ENCODE measurements around the gene ABI1. TPM values are rescaled to one million over a fixed set of nuclear protein-coding genes. Genes with fewer than 3 reads are reported as not detected.

ABI1 gene
- total RNA-seq, 1 donor from 2014 or later, result 45.5 TPM

- peaks cover 13% of the 10 kb centered on the region for H3K27me3 Mint-ChIP-seq
- no peaks in the 10 kb centered on the region for H3K36me3 Mint-ChIP-seq
- peaks cover 8% of the 10 kb centered on the region for H3K4me1 Mint-ChIP-seq (ENCODE audit: unreplicated experiment)
- no peaks in the 10 kb centered on the region for H3K9me3 Mint-ChIP-seq
- no peak overlapping the region for H3K27ac Mint-ChIP-seq
- no peak overlapping the region for H3K4me3 Mint-ChIP-seq
- TF ChIP-seq, protein P1, sequence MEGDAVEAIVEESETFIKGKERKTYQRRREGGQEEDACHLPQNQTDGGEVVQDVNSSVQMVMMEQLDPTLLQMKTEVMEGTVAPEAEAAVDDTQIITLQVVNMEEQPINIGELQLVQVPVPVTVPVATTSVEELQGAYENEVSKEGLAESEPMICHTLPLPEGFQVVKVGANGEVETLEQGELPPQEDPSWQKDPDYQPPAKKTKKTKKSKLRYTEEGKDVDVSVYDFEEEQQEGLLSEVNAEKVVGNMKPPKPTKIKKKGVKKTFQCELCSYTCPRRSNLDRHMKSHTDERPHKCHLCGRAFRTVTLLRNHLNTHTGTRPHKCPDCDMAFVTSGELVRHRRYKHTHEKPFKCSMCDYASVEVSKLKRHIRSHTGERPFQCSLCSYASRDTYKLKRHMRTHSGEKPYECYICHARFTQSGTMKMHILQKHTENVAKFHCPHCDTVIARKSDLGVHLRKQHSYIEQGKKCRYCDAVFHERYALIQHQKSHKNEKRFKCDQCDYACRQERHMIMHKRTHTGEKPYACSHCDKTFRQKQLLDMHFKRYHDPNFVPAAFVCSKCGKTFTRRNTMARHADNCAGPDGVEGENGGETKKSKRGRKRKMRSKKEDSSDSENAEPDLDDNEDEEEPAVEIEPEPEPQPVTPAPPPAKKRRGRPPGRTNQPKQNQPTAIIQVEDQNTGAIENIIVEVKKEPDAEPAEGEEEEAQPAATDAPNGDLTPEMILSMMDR (conservative IDR thresholded peaks at IDR 0.05), result no peak
- DNase-seq (ENCODE audit: extremely low spot score, unreplicated experiment), result no peak
Observed at GRCh38 chr10:26863351-26864076, 2.8 kb upstream of the ABI1 start.

- no peak for DNase-seq (ENCODE audit: extremely low spot score, unreplicated experiment)
- Mint-ChIP-seq H3K27me3 (peaks cover 10% of the 10 kb centered on the region), H3K4me1 (ENCODE audit: unreplicated experiment) (peaks cover 19% of the 10 kb centered on the region), H3K27ac (peak overlapping the region; percentile 100), H3K9me3 (no peaks in the 10 kb centered on the region), H3K36me3 (no peaks in the 10 kb centered on the region), H3K4me3 (peak overlapping the region; percentile 100)
- TF ChIP-seq, protein P1 (conservative IDR thresholded peaks at IDR 0.05), result peak; percentile 86
Observed at GRCh38 chr10:26861205-26861998, 644 bp upstream of the ABI1 start.

DNA sequence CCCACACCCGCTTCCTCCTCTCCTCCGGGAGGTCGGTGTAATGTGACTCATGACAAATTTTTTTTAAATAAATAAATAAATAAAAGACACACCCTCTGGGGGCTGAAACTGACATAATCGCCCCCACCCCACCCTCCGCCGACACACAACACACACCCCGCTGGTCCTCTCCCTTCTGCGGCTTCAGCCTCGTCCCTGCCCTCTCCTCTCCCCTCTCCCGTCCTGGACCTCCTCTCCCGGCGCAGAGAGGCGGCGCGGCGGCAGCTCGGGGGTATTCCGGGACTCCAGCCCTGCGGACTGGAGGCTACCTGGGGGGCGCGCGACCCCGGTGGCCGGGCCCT lies 686 bp downstream of the ABI1 start:
- TF ChIP-seq, protein P1 (conservative IDR thresholded peaks at IDR 0.05), result no peak
- H3K27me3 Mint-ChIP-seq, result peaks cover 7% of the 10 kb centered on the region
- peak overlapping the region; percentile 100 for H3K27ac Mint-ChIP-seq
- peak; percentile 68 for DNase-seq (ENCODE audit: extremely low spot score, unreplicated experiment)
- no peaks in the 10 kb centered on the region for H3K9me3 Mint-ChIP-seq
- peak overlapping the region; percentile 100 for H3K4me3 Mint-ChIP-seq
- H3K36me3 Mint-ChIP-seq, result no peaks in the 10 kb centered on the region
- peaks cover 19% of the 10 kb centered on the region for H3K4me1 Mint-ChIP-seq (ENCODE audit: unreplicated experiment)

GRCh38 chr10:26859241-26860101 lies 1.3 kb downstream of the ABI1 start:
- H3K4me1 Mint-ChIP-seq (ENCODE audit: unreplicated experiment), result peaks cover 23% of the 10 kb centered on the region
- TF ChIP-seq, protein P1 (conservative IDR thresholded peaks at IDR 0.05), result no peak
- peak overlapping the region; percentile 100 for H3K27ac Mint-ChIP-seq
- no peaks in the 10 kb centered on the region for H3K36me3 Mint-ChIP-seq
- peaks cover 7% of the 10 kb centered on the region for H3K27me3 Mint-ChIP-seq
- no peaks in the 10 kb centered on the region for H3K9me3 Mint-ChIP-seq
- H3K4me3 Mint-ChIP-seq, result peak overlapping the region; percentile 100
- DNase-seq (ENCODE audit: extremely low spot score, unreplicated experiment), result no peak

DNA sequence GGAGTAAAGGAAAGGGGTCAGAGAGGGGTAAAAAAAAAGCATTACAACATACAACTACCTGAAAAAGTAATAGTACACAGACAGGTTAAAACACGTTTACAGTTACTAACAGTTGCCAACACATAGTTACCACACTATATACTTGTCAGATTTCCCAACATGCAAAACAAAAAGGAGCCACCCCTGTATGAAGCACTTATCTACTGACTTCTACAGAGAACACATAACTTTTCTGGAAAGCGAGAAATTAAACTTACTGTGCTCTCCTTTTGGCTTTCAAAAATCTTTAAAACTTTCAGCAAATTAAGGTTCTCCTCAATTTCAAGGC lies 2.1 kb downstream of the ABI1 start:
- H3K27ac Mint-ChIP-seq, result peak overlapping the region; percentile 100
- peaks cover 3% of the 10 kb centered on the region for H3K36me3 Mint-ChIP-seq
- no peak for DNase-seq (ENCODE audit: extremely low spot score, unreplicated experiment)
- H3K9me3 Mint-ChIP-seq, result no peaks in the 10 kb centered on the region
- peak overlapping the region; percentile 100 for H3K4me3 Mint-ChIP-seq
- peaks cover 7% of the 10 kb centered on the region for H3K27me3 Mint-ChIP-seq
- TF ChIP-seq, protein P1 (conservative IDR thresholded peaks at IDR 0.05), result no peak
- H3K4me1 Mint-ChIP-seq (ENCODE audit: unreplicated experiment), result peaks cover 27% of the 10 kb centered on the region
